VCaP (cell line): ENCODE data around the gene KIF6.
"Not testable (repeated sequence)": the region's sequence is repeated elsewhere in the genome, so short reads cannot be mapped to it uniquely, and the experiment has no call there.

ENCODE experiments used
- H3K27ac ChIP-seq: fragments of 450-650 bp; 2 replicates; pipeline ENCODE4 v1.5.1; 2017
- TF ChIP-seq, protein P1 (sequence below): fragments of 450-650 bp; conservative IDR thresholded peaks from 2 replicates; pipeline ENCODE4 v1.5.1; 2017; ENCODE audit warnings: mild to moderate bottlenecking, moderate library complexity

The KIF6 gene

GRCh38 chr6:39508515-39508914, 216.7 kb downstream of the KIF6 start:
- TF ChIP-seq, protein P1, sequence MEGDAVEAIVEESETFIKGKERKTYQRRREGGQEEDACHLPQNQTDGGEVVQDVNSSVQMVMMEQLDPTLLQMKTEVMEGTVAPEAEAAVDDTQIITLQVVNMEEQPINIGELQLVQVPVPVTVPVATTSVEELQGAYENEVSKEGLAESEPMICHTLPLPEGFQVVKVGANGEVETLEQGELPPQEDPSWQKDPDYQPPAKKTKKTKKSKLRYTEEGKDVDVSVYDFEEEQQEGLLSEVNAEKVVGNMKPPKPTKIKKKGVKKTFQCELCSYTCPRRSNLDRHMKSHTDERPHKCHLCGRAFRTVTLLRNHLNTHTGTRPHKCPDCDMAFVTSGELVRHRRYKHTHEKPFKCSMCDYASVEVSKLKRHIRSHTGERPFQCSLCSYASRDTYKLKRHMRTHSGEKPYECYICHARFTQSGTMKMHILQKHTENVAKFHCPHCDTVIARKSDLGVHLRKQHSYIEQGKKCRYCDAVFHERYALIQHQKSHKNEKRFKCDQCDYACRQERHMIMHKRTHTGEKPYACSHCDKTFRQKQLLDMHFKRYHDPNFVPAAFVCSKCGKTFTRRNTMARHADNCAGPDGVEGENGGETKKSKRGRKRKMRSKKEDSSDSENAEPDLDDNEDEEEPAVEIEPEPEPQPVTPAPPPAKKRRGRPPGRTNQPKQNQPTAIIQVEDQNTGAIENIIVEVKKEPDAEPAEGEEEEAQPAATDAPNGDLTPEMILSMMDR: no peak
- H3K27ac ChIP-seq: no peak overlapping the region

- TF ChIP-seq, protein P1: no peak
- H3K27ac ChIP-seq: no peak overlapping the region
Observed at GRCh38 chr6:39507331-39507998, 217.7 kb downstream of the KIF6 start.

DNA sequence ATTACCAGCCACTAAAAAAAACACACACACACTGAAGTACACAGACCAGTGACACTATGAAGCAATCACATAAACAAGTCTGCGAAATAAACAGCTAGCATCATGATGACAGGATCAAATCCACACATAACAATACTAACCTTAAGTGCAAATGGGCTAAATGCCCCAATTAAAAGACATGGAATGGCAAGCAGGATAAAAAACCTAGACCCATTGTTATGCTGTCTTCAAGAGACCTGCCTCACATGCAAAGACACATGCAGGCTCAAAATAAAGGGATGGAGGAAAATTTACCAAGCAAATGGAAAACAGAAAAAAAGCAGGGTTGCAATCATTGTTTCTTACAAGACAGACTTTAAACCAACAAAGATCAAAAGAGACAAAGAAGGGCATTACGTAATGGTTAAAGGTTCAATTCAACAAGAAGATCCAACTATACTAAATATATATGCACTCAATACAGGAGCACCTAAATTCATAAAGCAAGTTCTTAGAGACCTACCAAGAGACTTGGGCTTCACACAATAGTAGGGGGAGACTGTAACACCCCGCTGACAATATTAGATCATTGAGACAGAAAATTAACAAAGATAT, 222.7 kb downstream of the KIF6 start:
- H3K27ac ChIP-seq: not testable (repeated sequence)

GRCh38 chr6:39499053-39499452, 226.2 kb downstream of the KIF6 start:
- H3K27ac ChIP-seq: no peak overlapping the region
- TF ChIP-seq, protein P1: no peak

DNA sequence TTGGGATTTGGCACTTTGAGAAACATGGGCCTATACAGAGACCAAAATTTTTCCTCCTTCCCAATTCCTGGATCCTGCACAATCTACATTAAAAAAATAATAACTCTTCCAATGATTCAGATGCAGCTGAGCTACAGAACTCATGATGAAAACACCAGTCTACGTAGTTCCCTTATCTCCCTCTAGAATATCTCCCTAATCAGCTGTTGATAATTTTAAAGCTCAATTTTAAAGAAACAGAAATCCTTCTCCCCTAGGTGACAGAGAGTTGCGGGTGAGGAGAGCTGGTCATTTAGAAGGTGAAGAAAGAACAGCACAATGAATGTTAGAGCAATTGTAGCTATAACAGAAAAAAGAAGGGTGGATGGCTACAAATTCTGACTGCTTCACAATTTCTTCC, 227.1 kb downstream of the KIF6 start:
- TF ChIP-seq, protein P1: no peak
- no peak overlapping the region for H3K27ac ChIP-seq

GRCh38 chr6:39496915-39497314, 228.3 kb downstream of the KIF6 start:
- H3K27ac ChIP-seq: no peak overlapping the region
- TF ChIP-seq, protein P1: no peak

DNA sequence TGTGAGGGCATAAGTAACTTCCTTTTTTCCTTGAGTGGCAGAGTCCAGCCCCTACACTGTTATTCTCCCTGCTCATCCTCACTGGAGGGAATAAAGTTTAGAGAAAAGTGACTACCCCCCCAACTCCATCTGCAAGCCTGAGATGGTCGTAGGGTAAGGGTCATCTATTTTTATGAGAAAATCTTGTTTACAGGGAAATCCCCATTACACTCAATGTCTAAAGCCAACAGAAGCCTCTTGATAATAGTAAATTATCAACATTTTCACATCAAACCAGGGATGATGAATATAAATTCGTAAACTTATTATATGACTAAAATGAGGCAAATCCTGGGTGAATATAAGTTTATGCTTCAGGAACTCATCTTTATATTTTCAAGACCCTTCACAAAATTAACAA, 228.8 kb downstream of the KIF6 start:
- no peak overlapping the region for H3K27ac ChIP-seq
- TF ChIP-seq, protein P1: no peak

DNA sequence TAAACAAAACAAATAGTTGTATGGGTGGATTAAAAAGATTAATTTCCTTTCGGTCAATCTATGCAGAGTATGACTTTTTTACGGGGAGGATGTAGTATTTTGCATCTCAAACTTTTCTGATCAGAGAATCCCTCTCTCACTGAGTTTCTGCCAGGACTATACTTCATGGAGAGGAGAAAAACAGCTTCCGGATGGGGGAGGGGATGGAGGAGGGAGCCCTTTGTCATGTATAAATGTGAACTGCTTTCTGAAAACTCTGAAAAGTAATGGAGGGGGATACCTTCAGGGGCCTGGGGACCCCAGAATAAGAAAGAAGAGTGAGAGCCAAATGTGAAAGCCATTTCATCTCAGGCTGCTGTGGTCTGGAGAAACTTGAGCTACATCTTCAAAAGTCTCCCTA, 229.6 kb downstream of the KIF6 start:
- H3K27ac ChIP-seq: no peak overlapping the region
- TF ChIP-seq, protein P1: no peak
